HK-2 (cell line): ENCODE measurements around the gene CDHR2.
A peak's percentile ranks its signal among the peaks of the same experiment; 100 is the strongest.
"Not testable (repeated sequence)": the region's sequence is repeated elsewhere in the genome, so short reads cannot be mapped to it uniquely, and the experiment has no call there.

Source experiments
- DNase-seq: peaks from one replicate; pipeline ENCODE4 v3.0.0-alpha.2; 2018; ENCODE audit not compliant: unreplicated experiment

Gene CDHR2

DNA sequence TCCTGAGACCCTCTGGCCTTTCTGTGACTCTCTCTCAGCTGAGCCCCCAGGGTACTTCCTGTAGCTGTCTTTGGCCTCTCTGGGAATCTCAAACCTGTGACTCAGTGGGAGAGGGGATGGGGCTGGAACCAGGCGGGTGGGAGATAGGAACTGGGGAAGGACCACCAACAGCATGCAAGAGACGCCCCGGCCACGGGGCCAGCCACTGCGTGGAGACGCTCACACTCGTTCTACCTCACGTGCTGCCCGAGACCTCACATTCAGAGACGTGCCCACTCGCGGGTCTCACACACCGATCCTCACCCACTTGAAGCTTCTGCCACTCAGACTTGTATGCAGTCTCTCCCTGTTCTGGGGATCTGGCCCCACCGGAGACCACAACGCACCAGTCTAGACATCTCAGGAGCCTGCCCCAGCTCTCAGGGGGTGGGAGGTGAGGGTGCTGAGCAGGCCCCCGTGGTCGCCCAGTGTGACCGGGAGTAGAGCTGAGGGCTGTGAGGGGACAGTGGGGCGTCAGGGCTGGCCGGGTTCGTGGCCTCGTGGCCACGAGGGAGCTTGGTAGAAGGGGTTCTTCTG, 47.0 kb downstream of the CDHR2 start:
- DNase-seq, result no peak

DNA sequence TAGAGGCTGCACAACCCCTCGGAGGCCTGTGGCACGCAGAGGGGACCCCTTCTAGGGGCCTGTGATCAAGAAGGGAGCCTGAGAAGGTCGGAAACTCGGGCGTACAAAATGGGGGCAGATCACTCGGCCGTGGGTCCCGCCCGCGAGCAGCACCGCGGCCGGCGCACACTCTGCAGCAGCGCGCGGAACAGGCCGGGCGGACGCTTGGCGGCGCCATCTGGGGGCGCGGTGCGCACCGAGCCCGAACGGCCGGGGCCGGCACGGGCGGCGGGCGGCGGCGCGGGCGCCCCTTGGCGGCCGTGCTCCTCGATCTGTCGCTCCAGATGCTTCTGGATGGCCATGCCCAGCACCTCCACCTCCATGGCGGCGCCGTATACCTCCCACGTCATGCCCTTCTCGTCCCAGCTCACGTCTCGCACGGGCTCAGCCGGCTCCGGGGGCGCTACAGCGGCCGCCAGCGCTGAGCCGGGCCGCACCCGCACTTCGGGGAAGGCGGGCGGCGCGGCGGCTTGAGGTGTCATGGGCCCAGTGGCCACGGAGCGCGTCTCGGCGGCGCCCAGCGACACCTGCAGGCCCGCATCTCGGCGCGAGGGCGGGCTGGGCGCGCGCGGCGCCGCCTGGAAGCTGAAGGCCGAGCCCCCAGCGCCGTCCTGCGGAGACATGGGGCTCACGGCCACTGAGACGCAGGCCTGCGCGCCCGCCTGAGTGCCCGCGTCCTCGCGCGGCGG, 47.7 kb downstream of the CDHR2 start:
- no peak for DNase-seq

DNA sequence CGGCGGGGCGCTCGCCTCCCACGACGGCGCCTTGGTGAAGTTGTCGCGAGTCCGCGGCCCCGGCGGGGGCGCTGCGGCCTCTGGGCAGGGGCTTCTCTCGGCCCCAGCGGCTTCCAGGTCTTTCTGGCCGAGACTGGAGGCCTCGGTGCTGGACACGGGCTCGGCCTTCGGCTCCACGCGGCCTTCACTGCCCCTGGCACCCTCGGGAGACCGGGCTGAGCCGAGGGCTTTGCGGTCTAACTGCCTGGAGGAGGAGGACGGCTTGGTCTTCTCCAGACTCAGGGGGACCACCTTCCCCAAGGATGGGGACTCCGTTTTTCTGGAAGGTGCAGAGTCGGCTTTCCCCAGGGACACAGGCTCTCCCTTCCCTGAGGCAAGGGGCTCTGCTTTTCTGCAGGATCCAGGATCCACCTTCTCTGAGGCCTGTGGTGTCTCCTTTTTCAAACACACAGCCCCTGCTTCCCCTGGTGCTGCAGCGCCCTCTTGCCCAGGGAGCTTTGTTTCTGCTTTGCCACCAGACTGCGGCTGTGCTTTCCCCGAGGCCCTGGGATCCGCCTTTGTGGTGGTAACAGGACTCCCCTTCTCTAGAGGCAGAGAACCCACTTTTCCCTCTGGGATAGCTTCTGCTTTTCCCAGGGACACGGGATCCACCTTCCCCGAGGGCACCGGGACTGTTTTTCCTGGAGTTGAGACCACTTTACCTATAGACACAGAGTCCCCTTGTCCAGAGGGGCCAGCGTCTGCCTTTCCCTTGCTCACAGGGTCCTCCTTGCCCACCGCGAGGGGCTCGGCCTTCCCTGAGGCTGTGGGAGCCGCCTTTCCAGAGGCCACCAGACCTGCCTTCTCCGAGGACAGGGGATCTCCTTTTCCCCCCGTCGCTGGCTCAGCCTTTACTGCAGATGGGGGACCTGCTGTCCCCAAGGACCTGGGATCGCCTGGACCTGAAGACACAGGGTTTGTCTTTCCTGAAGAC, 48.6 kb downstream of the CDHR2 start:
- DNase-seq, result no peak

DNA sequence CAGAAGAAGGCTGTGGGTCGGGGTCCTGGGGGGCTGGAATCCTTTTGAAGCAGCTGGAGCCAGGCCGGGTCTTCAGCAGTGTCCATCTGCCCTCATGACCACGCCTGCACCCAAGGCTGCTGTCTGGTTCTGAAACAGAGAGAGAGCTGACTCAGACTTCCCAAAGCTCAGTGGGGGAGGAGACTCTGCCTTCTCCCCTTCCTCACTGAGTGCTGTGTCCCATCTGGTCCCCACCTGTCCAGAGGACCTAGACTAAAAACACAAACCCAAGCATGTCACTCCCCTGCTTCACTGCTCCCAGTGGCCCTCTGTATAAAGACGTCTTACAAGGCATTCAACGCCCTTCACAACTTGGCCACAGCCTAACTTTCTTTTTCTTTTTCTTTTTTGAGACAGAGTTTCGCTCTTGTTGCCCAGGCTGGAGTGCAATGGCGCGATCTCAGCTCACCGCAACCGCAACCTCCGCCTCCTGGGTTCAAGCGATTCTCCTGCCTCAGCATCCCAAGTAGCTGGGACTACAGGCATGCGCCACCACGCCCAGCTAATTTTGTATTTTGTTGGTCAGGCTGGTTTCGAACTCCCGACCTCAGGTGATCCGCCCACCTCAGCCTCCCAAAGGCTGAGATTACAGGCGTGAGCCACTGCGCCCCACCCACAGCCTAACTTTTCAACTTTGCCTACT, 50.7 kb downstream of the CDHR2 start:
- not testable (repeated sequence) for DNase-seq

DNA sequence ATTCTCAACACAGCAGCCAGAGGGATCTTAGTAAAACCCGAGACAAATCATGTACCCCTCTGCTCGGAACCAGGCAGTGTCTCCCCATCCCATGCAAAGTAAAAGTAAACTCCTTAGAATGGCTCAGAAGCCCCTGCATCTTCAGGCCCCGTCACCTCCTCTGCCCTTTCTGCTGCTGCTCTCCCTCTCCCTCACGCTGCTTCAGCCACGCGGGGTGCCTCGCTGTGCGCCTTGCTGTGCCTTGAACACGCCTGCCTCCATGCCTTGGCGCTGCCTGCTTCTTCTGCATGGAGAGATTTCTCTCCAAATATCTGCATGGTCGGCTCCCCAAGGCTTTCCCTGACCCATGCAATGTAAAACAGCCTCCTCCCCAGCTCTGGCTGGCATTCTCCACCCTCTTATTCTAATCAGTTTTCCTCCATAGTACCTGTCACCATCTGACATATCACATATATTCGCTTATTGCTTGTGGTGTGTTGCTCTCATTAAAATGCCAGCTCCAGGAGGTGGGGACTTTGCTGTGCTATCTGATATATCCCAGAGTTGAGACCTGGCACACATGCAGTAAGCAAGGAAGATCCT, 52.9 kb downstream of the CDHR2 start:
- no peak for DNase-seq

DNA sequence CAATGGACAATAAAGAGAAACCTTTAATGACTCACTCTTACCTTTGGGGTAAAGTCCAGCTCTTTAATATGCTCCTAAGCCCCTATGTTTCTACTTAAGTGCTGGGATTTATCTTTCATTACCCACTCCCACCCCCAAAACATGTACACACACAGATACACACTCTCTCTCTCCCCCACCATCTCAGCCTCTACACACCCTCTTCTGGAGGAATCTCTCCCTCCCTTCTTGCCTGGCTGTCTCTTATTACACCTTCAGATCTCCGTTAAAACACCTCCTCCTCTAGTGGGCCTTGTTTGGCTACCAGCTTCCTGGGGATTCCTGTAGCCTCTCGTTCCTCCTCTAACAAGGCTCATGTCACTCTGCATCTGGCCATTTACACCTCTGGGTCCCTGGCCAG, 53.9 kb downstream of the CDHR2 start:
- DNase-seq, result no peak

DNA sequence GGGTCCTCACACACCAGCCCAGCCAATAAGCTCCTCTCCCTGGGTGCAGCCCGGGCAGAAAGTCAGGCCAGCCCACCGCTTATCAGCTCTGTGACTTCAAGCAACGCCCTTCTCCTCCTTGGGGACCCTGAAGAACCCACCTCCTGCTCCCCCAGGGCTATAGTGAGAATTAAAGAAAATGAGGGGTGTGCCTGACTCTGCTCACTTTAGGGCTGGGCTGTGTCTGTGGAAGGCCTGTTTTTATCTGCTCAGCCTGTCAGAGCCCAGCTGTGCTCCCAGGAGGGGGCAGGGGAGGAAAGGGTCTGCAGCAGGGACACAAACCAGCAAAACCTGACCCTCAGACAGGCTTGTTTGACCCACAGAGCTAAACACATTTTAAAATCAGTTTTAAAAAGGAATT, 56.9 kb downstream of the CDHR2 start:
- DNase-seq, result no peak

DNA sequence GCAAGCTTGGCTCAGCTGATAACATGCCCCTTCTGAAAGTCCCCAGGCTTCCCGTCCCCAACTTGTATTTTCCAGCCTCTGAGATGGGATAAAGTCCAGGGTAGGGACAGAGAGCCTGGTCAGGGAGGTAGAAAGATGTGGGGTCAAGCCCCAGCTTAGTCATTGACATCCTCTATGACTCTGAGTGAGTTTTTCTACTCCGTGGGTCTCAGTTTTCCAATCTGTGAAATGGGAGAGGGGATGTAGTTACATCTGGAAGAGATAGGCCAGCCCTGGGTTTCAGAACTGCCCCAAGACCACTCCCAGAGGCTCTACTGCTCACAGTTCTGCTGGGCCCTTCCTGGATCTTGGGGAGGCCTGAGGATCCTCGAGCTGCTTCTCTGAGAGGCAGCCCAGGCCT, 57.7 kb downstream of the CDHR2 start:
- no peak for DNase-seq

DNA sequence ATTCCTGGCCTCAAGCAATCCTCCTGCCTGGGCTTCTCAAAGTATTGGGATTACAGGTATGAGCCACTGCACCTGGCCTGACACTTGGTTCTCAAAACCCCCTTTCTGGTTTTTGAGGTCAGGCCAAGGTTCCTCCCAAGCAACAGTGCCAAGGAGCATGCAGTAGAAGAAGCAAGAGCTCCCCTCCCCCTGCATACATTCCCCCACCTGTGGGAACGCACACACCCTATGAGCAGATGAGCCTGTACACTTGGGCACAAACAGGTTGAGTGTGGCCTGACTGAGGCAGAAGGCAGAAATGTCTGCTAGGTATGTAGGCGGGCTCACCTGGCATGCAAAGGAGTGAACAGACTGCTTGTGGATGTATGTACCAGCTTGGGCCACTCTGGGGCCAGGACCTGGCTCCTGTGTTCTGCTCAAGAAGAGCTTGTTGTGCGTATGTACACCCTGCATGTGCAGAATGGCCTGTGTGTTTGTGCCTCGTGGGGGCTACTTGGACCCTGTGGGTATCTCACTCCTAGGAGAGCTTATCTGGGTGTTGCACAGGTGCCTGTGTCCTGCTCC, 59.1 kb downstream of the CDHR2 start:
- DNase-seq, result no peak

DNA sequence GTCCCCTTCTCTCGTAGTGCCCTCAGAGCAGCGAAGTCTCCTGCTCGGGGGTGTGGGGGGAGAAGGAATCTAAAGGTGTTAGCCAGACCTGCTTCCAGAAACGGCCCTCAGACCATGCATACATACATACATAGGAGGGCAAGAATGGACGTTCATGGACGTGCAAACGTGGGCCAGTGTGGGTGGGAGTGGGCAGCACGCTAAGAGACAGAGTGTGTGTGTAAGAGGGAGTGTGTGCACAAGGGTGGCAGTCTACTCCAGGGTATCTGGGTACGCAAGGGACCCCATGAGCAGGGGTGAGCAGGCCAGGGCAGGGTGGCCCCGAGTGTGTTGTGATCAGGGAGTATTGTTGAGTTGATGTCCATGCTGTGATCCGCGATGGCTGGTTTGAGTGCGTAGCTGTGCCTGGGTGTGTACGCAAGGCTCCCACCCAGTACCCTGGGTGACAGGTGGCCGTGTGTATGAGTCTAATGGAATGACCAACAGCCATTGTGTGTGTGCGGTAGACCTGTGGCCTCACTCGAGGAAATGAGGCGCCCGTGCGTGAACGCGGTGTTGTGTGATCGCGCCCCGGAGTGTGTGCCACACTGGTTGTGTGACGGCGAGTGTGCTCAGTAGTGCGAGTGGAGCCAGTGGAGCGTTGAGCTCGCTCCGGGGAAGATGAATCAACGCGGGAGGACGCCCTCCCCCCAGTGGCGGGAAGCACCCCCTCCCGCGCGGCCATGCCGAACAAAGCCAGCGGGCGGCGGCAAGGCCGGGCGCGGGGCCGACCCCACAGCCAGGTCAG, 60.0 kb downstream of the CDHR2 start:
- peak; percentile 53 for DNase-seq

DNA sequence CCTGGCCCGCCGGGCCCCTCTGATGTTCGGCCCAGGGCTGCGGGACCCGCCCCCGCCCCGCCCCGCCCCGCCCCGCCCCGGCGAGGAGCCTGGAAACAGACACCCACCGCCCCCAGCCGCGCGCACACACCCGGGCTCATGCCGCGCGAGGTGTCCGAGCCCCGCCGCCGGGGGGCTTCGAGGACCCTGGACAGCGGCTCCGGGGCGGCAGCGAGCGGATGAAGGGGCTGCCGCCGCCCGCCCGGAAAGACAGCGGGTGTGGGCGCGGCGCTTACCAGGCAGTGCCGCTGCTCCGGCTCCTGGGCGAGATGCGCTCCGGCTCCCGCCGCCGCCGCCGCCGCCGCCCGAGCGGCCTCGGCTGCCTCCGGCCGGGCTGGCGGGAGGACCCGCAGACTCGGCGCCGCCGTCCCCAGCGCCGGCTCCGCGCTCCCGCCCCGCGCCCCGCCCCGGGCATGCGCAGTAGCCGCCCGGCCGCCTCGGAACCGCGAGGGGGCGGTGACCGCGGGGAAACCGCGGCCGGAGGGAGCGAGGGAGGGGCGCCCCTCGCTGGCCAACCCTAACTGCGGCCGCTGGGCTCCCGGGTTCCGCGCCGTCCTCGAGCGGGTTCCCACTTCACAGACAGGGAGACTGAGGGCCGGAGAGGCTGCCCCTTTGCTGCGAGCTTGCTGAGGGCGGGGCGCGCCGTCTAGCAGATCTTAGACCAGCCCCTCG, 60.7 kb downstream of the CDHR2 start, which contains the start of gene GPRIN1:
Gene GPRIN1, minus strand, starts transcription at position 433 of the 711 bp plus-strand sequence. CDS start 10,322 bp downstream, outside the sequence.
- peak; percentile 61 for DNase-seq

DNA sequence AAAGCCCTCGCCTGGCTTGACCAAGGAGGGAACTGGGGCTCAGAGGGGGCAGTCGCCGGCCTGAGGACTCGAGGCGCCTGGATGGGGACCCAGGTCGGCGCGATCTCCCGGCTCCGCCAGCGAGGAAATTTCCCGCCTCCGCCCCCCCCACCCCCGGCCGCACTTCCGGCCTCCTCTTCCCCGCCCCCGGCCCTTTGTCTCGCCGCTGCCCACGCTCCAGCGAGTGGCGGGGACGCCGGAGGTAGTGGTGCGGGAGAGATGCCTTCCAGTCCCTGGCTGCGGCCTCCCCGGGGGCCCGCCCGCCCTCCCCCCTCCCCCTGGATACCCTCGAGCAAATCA, 61.3 kb downstream of the CDHR2 start:
- no peak for DNase-seq

DNA sequence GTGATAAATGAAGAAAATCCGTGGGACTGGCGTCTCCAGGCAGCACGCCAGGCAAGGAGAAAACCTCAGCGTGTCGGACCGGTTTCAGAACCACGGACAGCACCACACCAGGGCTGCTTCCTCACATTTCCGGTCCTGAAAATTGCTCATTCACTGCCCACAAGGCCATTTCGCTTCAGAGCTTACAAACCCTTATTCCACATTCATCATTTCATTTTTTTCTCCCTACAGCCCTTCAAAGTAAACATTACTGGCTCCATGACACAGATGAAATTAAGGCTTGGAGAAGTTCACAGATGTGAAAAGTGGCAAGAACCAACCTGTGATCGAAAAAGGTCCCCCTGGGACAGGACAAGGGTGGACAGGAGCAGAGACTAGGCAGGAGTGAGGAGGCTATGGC, 62.3 kb downstream of the CDHR2 start:
- peak; percentile 79 for DNase-seq

DNA sequence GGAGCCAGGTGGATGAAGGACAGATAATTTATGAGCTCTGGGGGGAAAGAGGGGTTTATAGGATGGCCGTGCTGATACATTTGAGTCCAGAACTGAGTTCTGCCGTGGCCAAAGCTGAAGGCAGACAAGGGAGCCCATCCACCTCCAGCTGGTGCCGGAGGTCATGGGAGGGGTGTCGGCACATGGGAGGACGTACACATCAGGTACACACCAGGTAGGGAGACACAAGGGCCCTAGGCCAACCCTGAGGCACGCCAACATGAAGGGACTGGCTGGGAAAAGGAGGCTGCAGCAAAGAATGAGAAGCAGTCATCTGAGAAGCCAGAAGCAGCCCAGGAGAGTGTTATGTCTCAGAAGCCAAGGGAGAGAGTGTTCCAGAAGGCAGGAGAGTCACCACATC, 62.9 kb downstream of the CDHR2 start:
- DNase-seq, result no peak

DNA sequence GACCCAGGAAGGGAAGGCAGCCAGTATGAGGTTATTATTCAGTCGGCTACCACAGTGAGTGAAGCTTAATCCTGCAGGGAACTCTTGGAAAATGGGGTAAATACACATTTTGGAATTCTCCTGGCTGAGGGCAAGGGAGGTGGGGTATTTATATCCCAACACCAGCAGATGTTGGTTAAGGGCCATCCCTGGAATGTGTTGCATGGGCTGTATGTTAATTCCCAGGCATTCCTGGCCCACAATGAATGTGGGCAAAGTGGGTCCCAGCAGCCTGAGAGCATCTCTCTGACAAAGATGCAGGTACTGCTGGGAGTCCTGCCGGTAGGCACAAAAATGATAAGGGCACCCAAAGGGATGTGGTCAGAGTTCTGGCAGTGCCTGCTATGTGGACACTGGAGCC, 63.7 kb downstream of the CDHR2 start:
- no peak for DNase-seq

DNA sequence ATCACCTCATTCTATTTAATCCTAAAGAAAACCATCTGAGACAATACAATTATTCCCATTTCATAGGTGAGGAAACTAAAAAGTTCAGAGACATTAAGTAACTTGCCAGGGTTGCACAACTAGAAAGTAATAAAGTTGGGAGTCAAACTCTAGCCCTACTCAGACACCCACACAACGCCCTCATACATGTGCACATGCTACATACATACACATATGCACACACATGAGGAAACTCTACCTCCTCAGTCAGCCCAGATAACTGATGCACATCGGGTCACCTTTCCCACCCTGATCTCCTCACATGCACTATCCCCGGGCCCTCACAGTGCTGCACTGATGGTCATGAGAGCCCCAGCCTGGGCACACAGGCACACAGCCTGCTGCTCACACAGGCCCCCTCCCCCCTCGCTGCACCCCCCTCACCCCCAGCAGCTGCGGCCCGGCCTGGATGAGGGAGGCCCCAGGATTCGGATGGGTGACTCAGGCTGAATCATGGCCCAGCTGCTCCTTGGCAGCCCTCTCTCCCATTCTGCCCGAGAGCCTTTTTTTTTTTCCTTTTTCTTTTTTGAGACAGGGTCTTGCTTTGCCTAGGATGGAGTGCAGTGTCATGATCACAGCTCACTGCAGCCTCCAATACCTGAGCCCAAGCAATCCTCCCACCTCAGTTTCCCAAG, 65.8 kb downstream of the CDHR2 start:
- peak; percentile 32 for DNase-seq

DNA sequence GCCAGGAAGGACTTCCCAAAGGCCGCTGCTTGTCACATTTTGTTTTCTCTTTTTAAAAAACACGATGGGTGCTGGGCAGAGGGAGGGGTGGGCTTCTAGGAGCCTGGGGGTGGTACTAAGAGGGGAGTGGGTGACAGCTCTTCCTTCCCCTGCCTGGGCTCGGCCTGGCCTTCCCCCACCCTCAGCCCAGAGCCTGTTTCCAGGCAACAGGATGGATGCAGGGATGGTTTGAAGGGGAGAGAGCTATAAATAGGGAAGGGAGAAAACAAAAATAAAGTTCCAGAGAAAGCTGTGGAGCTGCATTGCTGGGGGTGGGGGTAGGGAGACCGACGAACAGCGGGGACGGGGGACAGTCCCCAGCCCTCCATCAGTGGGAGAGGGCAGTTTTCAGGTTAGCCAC, 67.4 kb downstream of the CDHR2 start:
- no peak for DNase-seq

DNA sequence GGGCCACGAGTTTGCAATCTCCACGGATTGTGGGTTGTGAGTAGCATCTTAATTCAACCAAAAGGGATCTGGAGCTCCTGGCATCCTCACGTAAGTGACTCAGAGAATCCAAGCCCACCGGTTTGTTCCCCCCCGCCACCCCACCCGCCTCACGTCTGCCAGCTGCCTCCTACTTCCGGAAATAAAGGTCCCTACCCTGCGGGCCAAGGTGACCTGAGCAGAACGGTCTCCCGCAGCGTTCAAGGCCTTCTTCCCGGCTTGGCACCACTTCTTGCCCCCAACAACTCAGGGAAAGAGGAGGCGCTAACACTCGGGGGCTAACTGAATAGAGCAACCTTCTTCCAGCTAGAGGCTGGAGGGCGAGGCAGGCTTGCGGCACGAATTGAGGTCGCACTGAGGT, 69.6 kb downstream of the CDHR2 start:
- no peak for DNase-seq

DNA sequence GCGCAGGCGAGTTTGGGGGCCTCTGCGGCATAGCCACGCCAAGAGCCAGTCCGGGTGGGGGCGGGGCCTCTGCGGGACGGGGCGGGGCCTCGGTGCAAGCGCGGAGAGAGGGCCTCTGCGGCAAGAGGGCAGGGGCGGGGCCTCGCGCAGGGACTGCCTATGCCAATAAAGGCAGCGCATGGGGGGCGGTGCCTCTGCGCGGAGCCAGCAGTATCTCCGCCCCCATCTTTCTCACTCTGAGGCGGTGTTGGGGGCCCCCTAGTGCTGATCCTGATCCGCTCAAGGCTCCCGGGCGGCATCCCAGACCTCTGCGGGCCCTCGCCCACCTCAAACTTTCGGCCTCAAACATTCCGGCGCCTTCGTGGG, 70.0 kb downstream of the CDHR2 start:
- DNase-seq, result peak; percentile 79
